Kidney (tissue), 22 donors: ENCODE data around the gene TMEM203. TPM values are rescaled to one million over a fixed set of nuclear protein-coding genes. Genes with fewer than 3 reads are reported as not detected.
A peak's percentile ranks its signal among the peaks of the same experiment; 100 is the strongest.

Experiments used
- DNase-seq, 5 donors: peaks; one replicate each; pipeline ENCODE4 v3.0.0-alpha.2; 2013 to 2020
- FAIRE-seq: peaks from 2 replicates; lab custom pipeline; 2012; peaks lifted over from hg19 to GRCh38; lab: Jason Lieb, UNC
- H3K27ac ChIP-seq, 2 donors: one replicate each; pipeline ENCODE4 v1.7.0; 2013; ENCODE audit warnings: low read depth in 2 of 2, low read length in 2 of 2, inconsistent platforms in 1 of 2
- H3K27me3 ChIP-seq: one replicate; pipeline ENCODE4 v1.7.1; 2013; ENCODE audit warnings: low read length, inconsistent platforms; ENCODE audit not compliant: control insufficient read depth, insufficient read depth
- H3K36me3 ChIP-seq, 3 donors: one replicate each; pipeline versions ENCODE4 v1.7.0 to v1.7.1; 2013; ENCODE audit warnings: low read length in 3 of 3, control low read depth in 1 of 3, inconsistent platforms in 1 of 3; ENCODE audit not compliant: insufficient read depth in 3 of 3, control insufficient read depth in 2 of 3
- H3K4me1 ChIP-seq, 3 donors: one replicate each; pipeline versions ENCODE4 v1.7.0 to v1.7.1; 2013; ENCODE audit warnings: low read length in 3 of 3, inconsistent platforms in 1 of 3, low read depth in 1 of 3; ENCODE audit not compliant: control insufficient read depth in 2 of 3, insufficient read depth in 2 of 3
- H3K4me3 ChIP-seq, 3 donors: one replicate each; pipeline versions ENCODE4 v1.7.0 to v1.8.1; 2013; ENCODE audit warnings: low read length in 3 of 3, control low read depth in 1 of 3, inconsistent platforms in 1 of 3
- H3K9ac ChIP-seq, 3 donors: one replicate each; pipeline versions ENCODE4 v1.7.0 to v1.7.1; 2013; ENCODE audit warnings: low read length in 3 of 3, control low read depth in 1 of 3, inconsistent platforms in 1 of 3
- H3K9me3 ChIP-seq, 3 donors: one replicate each; pipeline versions ENCODE4 v1.7.0 to v1.7.1; 2013; ENCODE audit warnings: low read length in 3 of 3, control low read depth in 1 of 3, inconsistent platforms in 1 of 3; ENCODE audit not compliant: control insufficient read depth in 2 of 3, insufficient read depth in 1 of 3
- CTCF ChIP-seq: IDR thresholded peaks from 3 replicates; pipeline ENCODE4 v1.5.1; 2012; ENCODE audit warnings: mild to moderate bottlenecking, moderate library complexity, borderline replicate concordance; ENCODE audit not compliant: insufficient read depth; ENCODE audit errors: extremely low read depth
- intact Hi-C: fragments of 100-400 bp; cut with DNase I; formaldehyde crosslinking; loops from one replicate; pipeline ENCODE4 v1.11.1; 2022
- long read RNA-seq, 10 donors: library from polyadenylated mRNA in 1 of 10; unstranded in 1 of 10; transcript quantifications; one replicate each; pipeline ENCODE4 v2.0.0 and lab custom pipeline, GENCODE V29; 2021 to 2026
- polyA plus RNA-seq: library from polyadenylated mRNA; stranded (reverse); fragments of 350-450 nt; fragmentation: Illumina TruSeq; extraction: RNeasy Lipid Tissue Mini Kit (QIAGEN cat#74804); gene quantifications from one replicate; pipeline ENCODE4 v1.2.3, GENCODE V29; 2014; ENCODE audit warnings: low read depth, low replicate concordance; ENCODE audit not compliant: insufficient read depth
- total RNA-seq: library from RNA; stranded (reverse); fragmentation: NEBNext Ultra II Directional; extraction: Animal tissue kit (Norgen Biotek cat#: 25700); gene quantifications from one replicate; pipeline ENCODE4 v1.2.1, GENCODE V29; 2021
- donor health status: control.
- donor health status: control.
- donor health status: control.
- donor health status: control.
- donor health status: control.
- donor health status: DM: yes; HTN: yes; CAD: no.
- donor health status: Normal renal cell carcinoma (clear cell type).

The TMEM203 gene
- total RNA-seq (36.3 TPM), polyA plus RNA-seq (53.5 TPM)
- long read RNA-seq, donor 1, transcript TMEM203-201 (1 exons, 1,557 nt), result major isoform, 40 of 40 reads
- long read RNA-seq, donor 1, partial matches to known transcripts, result 0 of 40 reads
- long read RNA-seq, donor 1, other reads (novel, unspliced or antisense), result 0 of 40 reads
- long read RNA-seq, donor 2, transcript TMEM203-201 (1 exons, 1,557 nt), result major isoform, 45 of 45 reads
- long read RNA-seq, donor 2, partial matches to known transcripts, result 0 of 45 reads
- long read RNA-seq, donor 2, other reads (novel, unspliced or antisense), result 0 of 45 reads
- long read RNA-seq, donor 3, transcript TMEM203-201 (1 exons, 1,557 nt), result major isoform, 36 of 36 reads
- long read RNA-seq, donor 3, partial matches to known transcripts, result 0 of 36 reads
- long read RNA-seq, donor 3, other reads (novel, unspliced or antisense), result 0 of 36 reads
- long read RNA-seq, donor 4, transcript TMEM203-201 (1 exons, 1,557 nt), result major isoform, 35 of 35 reads
- long read RNA-seq, donor 4, partial matches to known transcripts, result 0 of 35 reads
- long read RNA-seq, donor 4, other reads (novel, unspliced or antisense), result 0 of 35 reads
- long read RNA-seq, donor 5, partial matches to known transcripts, result 0 of 2 reads
- long read RNA-seq, donor 5, other reads (novel, unspliced or antisense), result 0 of 2 reads
- long read RNA-seq, donor 6, transcript TMEM203-201 (1 exons, 1,557 nt), result major isoform, 12 of 12 reads
- long read RNA-seq, donor 6, partial matches to known transcripts, result 0 of 12 reads
- long read RNA-seq, donor 6, other reads (novel, unspliced or antisense), result 0 of 12 reads
- long read RNA-seq, donor 7, transcript TMEM203-201 (1 exons, 1,557 nt), result major isoform, 74 of 74 reads
- long read RNA-seq, donor 7, partial matches to known transcripts, result 0 of 74 reads
- long read RNA-seq, donor 7, other reads (novel, unspliced or antisense), result 0 of 74 reads
- long read RNA-seq, donor 8, transcript TMEM203-201 (1 exons, 1,557 nt), result major isoform, 49 of 49 reads
- long read RNA-seq, donor 8, partial matches to known transcripts, result 0 of 49 reads
- long read RNA-seq, donor 8, other reads (novel, unspliced or antisense), result 0 of 49 reads
- long read RNA-seq, donor 9, transcript TMEM203-201 (1 exons, 1,557 nt), result major isoform, 22 of 22 reads
- long read RNA-seq, donor 9, partial matches to known transcripts, result 0 of 22 reads
- long read RNA-seq, donor 9, other reads (novel, unspliced or antisense), result 0 of 22 reads
- long read RNA-seq, donor 10, transcript TMEM203-201 (1 exons, 1,557 nt), result major isoform, 39 of 39 reads
- long read RNA-seq, donor 10, partial matches to known transcripts, result 0 of 39 reads
- long read RNA-seq, donor 10, other reads (novel, unspliced or antisense), result 0 of 39 reads

GRCh38 chr9:137205126-137206069 is at the start of gene TMEM203, which contains the start of gene NDOR1:
Gene TMEM203, minus strand, starts transcription at chr9:137205648. Its CDS starts 234 bp downstream, at chr9:137205414.
Gene NDOR1, plus strand, starts transcription at chr9:137205700. Its CDS starts 78 bp downstream, at chr9:137205778.
- Histone ChIP-seq H3K9me3 (no peaks in the 10 kb centered on the region), H3K4me3 (peak within 1 kb of the TSS; percentile 91 to 97 (median 94)), H3K4me1 (peaks cover 3 to 37% (median 13%) of the 10 kb centered on the region in 3 donors), H3K27ac (peak within 1 kb of the TSS; percentile 65 to 71), H3K27me3 (no peaks in the 10 kb centered on the region), H3K9ac (peak within 1 kb of the TSS; percentile 65 to 88 (median 78)), H3K36me3 (no peaks in the 10 kb centered on the region)
- no peak for TF ChIP-seq CTCF
- intact Hi-C loops, result no loop called here
- FAIRE-seq (no peak), DNase-seq (peak; percentile 92 to 97 (median 93))

- Histone ChIP-seq H3K27ac (peak within 1 kb of the TSS; percentile 53 to 63), H3K9me3 (no peaks in the 10 kb centered on the region), H3K4me3 (peak within 1 kb of the TSS; percentile 73 to 90 (median 84)), H3K4me1 (peaks cover 0 to 22% (median 13%) of the 10 kb centered on the region in 3 donors), H3K36me3 (peaks cover 0 to 10% (median 4%) of the 10 kb centered on the region in 3 donors), H3K9ac (peak within 1 kb of the TSS; percentile 57 to 82 (median 82)), H3K27me3 (no peaks in the 10 kb centered on the region)
- TF ChIP-seq CTCF, result peak; percentile 8
- intact Hi-C loops, result no loop called here
- FAIRE-seq (no peak), DNase-seq (peak; percentile 93 to 98 (median 96))
These were observed 49.4 kb upstream of the TMEM203 start, which contains the start of gene NELFB for GRCh38 chr9:137254624-137255447. Gene NELFB, plus strand, starts transcription at chr9:137255327.
